ENCODE data around the gene DMD.

DNA sequence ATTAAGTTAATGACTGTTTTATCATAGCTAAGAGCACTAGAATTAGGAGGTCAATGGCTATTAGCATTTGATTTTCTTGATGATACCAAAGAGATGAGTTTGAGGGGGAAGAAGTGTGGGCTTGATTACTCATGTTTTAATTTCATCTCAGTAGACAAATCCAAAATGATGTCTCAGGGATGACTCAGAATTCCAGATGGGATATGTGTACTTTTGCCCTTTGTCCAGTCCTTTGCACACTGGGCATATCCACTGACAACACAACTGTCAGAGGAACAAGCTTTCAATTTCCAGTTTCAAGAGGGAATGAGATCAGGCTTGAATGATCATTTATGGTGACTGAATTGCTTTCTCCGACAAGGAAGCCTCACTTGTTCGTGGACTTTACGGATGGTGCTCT is 1814.2 kb downstream of the DMD start:
- TF ChIP-seq POLR2A (IDR thresholded peaks at IDR 0.05; ENCODE audit: low read depth, low read length) = no peak
- TF ChIP-seq TAF1 (IDR thresholded peaks at IDR 0.05; ENCODE audit: borderline replicate concordance, low read depth, low read length) = no peak
- no peak for TF ChIP-seq POLR2AphosphoS5 (IDR thresholded peaks at IDR 0.05; ENCODE audit: low read depth, low read length)
